ENCODE data around the gene UBR4. TPM values are rescaled to one million over a fixed set of nuclear protein-coding genes. Genes with fewer than 3 reads are reported as not detected.

Gene UBR4
- total and polyA plus RNA-seq, 2 experiments from 2014 or later = 49.4 to 63.7 TPM

DNA sequence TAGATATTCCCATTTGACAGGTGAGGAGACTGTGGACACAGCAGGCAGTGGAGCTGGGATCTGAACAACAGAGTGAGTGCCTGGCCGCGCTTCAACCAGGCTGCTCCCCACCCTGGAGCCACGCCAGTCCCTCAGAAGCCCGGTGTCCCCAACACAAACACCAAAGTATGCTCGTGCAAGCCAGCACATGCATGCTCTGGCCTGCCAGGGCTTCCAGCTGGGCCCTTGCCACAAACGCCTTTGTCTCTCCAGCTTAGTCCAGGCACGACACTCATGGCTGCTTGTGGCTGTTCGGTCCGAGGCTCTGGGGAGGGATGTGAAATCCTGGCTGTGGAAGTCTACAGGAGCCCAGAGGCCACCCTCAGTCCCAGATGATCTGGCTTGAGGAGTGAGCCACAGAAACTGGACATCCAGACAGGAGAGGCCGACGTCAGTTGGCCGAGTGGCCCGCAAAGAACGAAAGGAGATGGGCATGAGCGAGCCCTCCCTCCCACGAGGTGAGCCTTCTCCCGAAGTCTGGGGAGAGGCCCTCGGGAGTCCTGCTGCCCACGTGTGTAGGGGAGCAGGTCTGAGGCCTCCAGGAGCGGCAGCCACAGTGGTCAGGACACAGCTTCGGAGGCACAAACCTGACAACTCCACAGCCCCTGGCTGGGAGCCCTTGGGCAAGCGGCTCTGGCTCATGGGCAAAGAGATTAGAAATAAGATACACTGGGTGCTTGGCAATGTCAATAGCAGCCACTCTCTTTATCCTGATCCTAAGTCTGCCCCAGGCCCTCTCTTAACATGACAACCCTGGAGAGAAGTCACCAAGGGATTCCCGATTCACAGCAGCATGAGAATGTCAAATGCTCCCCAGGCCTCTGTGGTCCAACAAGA is 136.5 kb downstream of the UBR4 start:
- H4K20me1 ChIP-seq (ENCODE audit: insufficient read depth) = no peaks in the 10 kb centered on the region
- no peaks in the 10 kb centered on the region for H3K9me3 ChIP-seq (ENCODE audit: low read depth)
- no peak overlapping the region for H3K4me3 ChIP-seq
- DNase-seq = no peak
- 64 to 70% methylated on average over 23 of the region's 23 CpGs for WGBS, 2 experiments (ENCODE audit: low coverage in 1 of 2, low lambda C conversion rate in 2 of 2, missing lambda C conversion rate in 2 of 2)
- in situ Hi-C loops (cut with MboI) = loop anchor here (10.0 kb wide), 1 partner anchor 169 kb away; the partner anchor contains the start of gene ALDH4A1
- TF ChIP-seq EZH2phosphoT487 (IDR thresholded peaks at IDR 0.05; ENCODE audit: insufficient read depth, low read depth) (no peak), EZH2 (IDR thresholded peaks at IDR 0.05; ENCODE audit: insufficient read depth, poor library complexity, severe bottlenecking) (no peak)
- H3K79me2 ChIP-seq (ENCODE audit: insufficient read depth) = no peaks in the 10 kb centered on the region
- no peaks in the 10 kb centered on the region for H3K4me1 ChIP-seq (ENCODE audit: insufficient read depth)
- H3K27me3 ChIP-seq (replicated peaks; ENCODE audit: insufficient read depth) = no peaks in the 10 kb centered on the region
- no peaks in the 10 kb centered on the region for H3K9me2 ChIP-seq (ENCODE audit: insufficient read depth)
- no peaks in the 10 kb centered on the region for H3F3A ChIP-seq (ENCODE audit: insufficient read depth)
- H3K4me2 ChIP-seq (ENCODE audit: unreplicated experiment) = no peak overlapping the region
- no peak overlapping the region for H3K27ac ChIP-seq
- no peak overlapping the region for H3K9ac ChIP-seq
- no peak overlapping the region for H2AFZ ChIP-seq
- peaks cover 42% of the 10 kb centered on the region for H3K36me3 ChIP-seq (ENCODE audit: low read depth)

DNA sequence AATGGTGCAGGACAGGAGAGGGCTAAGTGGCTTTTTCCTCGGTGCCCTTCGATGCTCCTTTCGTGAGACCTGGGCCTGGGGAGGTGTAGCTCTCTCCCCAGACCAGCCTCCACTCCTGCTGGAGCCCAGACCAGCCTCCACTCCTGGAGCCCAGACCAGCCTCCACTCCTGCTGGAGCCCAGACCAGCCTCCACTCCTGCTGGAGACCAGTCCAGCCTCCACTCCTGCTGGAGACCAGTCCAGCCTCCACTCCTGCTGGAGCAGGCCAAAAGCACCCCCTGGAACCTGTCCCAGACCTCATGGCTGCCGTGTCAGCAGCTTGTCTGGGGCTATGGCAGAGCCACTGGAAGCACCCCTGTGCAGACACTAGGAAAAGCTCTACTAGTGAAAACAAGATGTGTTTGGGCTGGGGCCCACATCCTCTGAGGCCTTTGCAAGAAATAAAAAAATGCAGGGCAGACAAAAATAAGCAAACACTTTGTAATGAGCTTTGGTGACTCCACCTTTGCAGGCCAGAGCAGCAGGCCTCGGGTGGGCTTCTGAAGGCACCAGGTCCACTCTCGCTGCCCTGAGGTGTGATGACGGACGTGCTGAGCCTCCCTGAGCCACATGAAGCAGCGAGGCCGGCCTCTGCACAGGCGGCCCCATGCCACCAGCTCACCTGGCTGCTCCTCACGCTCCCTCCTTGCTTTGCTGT is 137.6 kb downstream of the UBR4 start:
- H3K9me2 ChIP-seq (ENCODE audit: insufficient read depth) = no peaks in the 10 kb centered on the region
- no peak overlapping the region for H2AFZ ChIP-seq
- no peak overlapping the region for H3K4me3 ChIP-seq
- no peaks in the 10 kb centered on the region for H3K27me3 ChIP-seq (replicated peaks; ENCODE audit: insufficient read depth)
- no peaks in the 10 kb centered on the region for H3K79me2 ChIP-seq (ENCODE audit: insufficient read depth)
- no peaks in the 10 kb centered on the region for H3K9me3 ChIP-seq (ENCODE audit: low read depth)
- H3K9ac ChIP-seq = no peak overlapping the region
- DNase-seq = no peak
- H3K36me3 ChIP-seq (ENCODE audit: low read depth) = peaks cover 32% of the 10 kb centered on the region
- no peak overlapping the region for H3K4me2 ChIP-seq (ENCODE audit: unreplicated experiment)
- H3K27ac ChIP-seq = no peak overlapping the region
- WGBS, 2 experiments (ENCODE audit: low coverage in 1 of 2, low lambda C conversion rate in 2 of 2, missing lambda C conversion rate in 2 of 2) = 78 to 79% methylated on average over 12 of the region's 12 CpGs
- TF ChIP-seq EZH2phosphoT487 (IDR thresholded peaks at IDR 0.05; ENCODE audit: insufficient read depth, low read depth) = no peak
- no peaks in the 10 kb centered on the region for H3K4me1 ChIP-seq (ENCODE audit: insufficient read depth)
- no peaks in the 10 kb centered on the region for H4K20me1 ChIP-seq (ENCODE audit: insufficient read depth)
- in situ Hi-C loops (cut with MboI) = loop anchor here (10.0 kb wide), 1 partner anchor 168 kb away; the partner anchor contains the start of gene ALDH4A1
- no peaks in the 10 kb centered on the region for H3F3A ChIP-seq (ENCODE audit: insufficient read depth)

DNA sequence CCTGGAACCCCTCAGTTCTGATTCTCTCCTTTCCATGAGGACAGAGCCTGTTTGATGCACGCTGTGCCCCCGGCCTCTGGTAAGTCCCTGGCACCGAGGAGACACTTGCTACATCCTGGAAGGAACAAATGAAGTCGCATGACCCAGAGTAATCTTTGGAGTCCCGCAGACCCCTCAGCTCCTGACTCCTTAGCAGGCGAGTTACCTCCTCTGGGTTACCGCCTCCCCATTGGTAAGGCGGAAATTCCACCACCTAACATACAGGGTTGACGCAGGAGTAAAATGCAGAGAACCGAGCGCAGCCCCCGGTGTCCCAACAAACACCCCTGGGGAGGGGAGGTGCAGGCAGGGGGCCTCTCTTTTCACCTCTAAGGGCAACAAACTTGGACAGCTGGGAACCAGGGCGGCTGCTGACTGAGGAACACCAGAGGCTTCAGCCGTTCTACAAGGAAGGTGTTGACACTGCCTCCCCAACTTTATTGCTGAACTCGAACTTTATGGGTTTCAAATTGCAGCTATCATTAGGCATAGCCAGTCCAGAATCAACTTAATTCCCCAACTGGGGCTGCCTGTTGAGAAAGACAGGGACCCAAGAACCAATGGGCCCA is 138.3 kb downstream of the UBR4 start:
- H2AFZ ChIP-seq = no peak overlapping the region
- H3K4me3 ChIP-seq = no peak overlapping the region
- H3K79me2 ChIP-seq (ENCODE audit: insufficient read depth) = no peaks in the 10 kb centered on the region
- DNase-seq = no peak
- in situ Hi-C loops (cut with MboI) = loop anchor here (10.0 kb wide), 1 partner anchor 167 kb away; the partner anchor contains the start of gene ALDH4A1
- TF ChIP-seq EZH2 (IDR thresholded peaks at IDR 0.05; ENCODE audit: insufficient read depth, poor library complexity, severe bottlenecking) = no peak
- TF ChIP-seq EZH2phosphoT487 (IDR thresholded peaks at IDR 0.05; ENCODE audit: insufficient read depth, low read depth) = no peak
- no peaks in the 10 kb centered on the region for H3K9me3 ChIP-seq (ENCODE audit: low read depth)
- H3K9me2 ChIP-seq (ENCODE audit: insufficient read depth) = no peaks in the 10 kb centered on the region
- no peak overlapping the region for H3K4me2 ChIP-seq (ENCODE audit: unreplicated experiment)
- H3K9ac ChIP-seq = no peak overlapping the region
- WGBS, 2 experiments (ENCODE audit: low coverage in 1 of 2, low lambda C conversion rate in 2 of 2, missing lambda C conversion rate in 2 of 2) = 50 to 52% methylated on average over 15 of the region's 15 CpGs
- H3F3A ChIP-seq (ENCODE audit: insufficient read depth) = no peaks in the 10 kb centered on the region
- H3K27ac ChIP-seq = no peak overlapping the region
- H4K20me1 ChIP-seq (ENCODE audit: insufficient read depth) = no peaks in the 10 kb centered on the region
- no peaks in the 10 kb centered on the region for H3K27me3 ChIP-seq (replicated peaks; ENCODE audit: insufficient read depth)
- no peaks in the 10 kb centered on the region for H3K4me1 ChIP-seq (ENCODE audit: insufficient read depth)
- peaks cover 32% of the 10 kb centered on the region for H3K36me3 ChIP-seq (ENCODE audit: low read depth)

- no peak for DNase-seq
- in situ Hi-C loops (cut with MboI) = loop anchor here (10.0 kb wide), 1 partner anchor 166 kb away; the partner anchor contains the start of gene ALDH4A1
- no peaks in the 10 kb centered on the region for H3K4me1 ChIP-seq (ENCODE audit: insufficient read depth)
- no peak for TF ChIP-seq EZH2 (IDR thresholded peaks at IDR 0.05; ENCODE audit: insufficient read depth, poor library complexity, severe bottlenecking)
- TF ChIP-seq EZH2phosphoT487 (IDR thresholded peaks at IDR 0.05; ENCODE audit: insufficient read depth, low read depth) = no peak
- WGBS, 2 experiments (ENCODE audit: low coverage in 1 of 2, low lambda C conversion rate in 2 of 2, missing lambda C conversion rate in 2 of 2) = 54% methylated on average over 17 of the region's 17 CpGs
- no peaks in the 10 kb centered on the region for H4K20me1 ChIP-seq (ENCODE audit: insufficient read depth)
- H3K9me2 ChIP-seq (ENCODE audit: insufficient read depth) = no peaks in the 10 kb centered on the region
- no peak overlapping the region for H3K27ac ChIP-seq
- no peak overlapping the region for H3K9ac ChIP-seq
- H3K79me2 ChIP-seq (ENCODE audit: insufficient read depth) = no peaks in the 10 kb centered on the region
- H3K4me2 ChIP-seq (ENCODE audit: unreplicated experiment) = no peak overlapping the region
- H2AFZ ChIP-seq = no peak overlapping the region
- H3K9me3 ChIP-seq (ENCODE audit: low read depth) = no peaks in the 10 kb centered on the region
- H3F3A ChIP-seq (ENCODE audit: insufficient read depth) = no peaks in the 10 kb centered on the region
- H3K27me3 ChIP-seq (replicated peaks; ENCODE audit: insufficient read depth) = no peaks in the 10 kb centered on the region
- no peak overlapping the region for H3K4me3 ChIP-seq
- H3K36me3 ChIP-seq (ENCODE audit: low read depth) = peaks cover 26% of the 10 kb centered on the region
Measured at GRCh38 chr1:19070891-19071621, 139.0 kb downstream of the UBR4 start.

Measured in GM23248 (cell line).